ENCODE measurements around the gene IQGAP2. TPM values are rescaled to one million over a fixed set of nuclear protein-coding genes. Genes with fewer than 3 reads are reported as not detected.

IQGAP2 gene
- polyA plus RNA-seq, 3 donors = 55.1 to 76.6 (median 60.8) TPM

DNA sequence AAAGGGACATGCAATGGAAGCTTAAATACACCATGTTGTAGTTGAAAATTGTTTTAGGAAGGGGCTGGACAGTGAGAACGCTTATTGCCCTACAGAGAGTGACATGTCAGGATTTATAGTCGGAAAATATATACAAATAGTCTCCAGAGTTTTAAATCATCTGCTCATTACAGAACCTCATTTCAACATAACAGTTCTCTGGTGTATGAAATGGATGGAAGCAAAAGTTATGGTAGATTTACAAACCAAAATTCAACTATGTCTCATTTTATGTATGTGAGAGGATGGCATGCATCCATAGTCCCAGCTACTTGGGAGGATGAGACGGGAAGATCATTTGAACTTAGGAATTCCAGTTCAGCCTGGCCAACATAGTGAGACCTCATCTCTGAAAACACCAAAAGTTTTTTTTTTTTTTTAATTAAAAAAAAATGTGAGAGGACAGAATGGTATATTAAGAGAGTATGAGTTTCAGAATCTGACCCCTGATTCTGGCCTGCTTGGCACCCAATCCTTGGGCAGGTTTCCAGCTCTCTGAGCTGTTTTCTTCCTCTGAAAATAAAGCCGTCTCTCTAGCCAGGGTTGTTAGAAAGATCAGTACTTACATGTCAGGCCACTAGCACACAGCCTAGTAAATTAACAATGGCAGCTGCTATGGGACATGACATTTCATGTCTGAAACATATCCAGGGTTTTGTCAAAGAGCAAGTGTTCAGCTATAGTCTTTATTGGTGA lies 40.1 kb downstream of the IQGAP2 start:
- no peak for DNase-seq

DNA sequence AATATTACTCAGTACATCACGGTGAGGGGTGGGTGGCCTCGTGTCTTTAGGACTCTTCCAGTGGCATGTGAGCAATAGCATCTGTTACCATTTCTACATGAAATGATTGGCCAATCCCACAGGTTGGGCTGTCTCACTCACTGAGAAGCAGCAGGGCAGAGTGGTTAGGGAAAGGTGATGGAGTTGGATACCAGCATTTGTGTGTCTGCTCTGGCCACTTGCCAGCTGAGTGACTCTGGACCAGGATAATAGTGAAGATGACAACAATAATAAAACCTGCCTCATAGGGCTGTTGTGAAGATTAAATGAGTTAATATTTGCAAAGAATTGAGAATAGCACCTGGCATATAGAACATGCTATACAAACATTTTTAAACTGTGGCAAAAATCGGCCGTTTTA lies 42.0 kb downstream of the IQGAP2 start:
- DNase-seq = no peak

DNA sequence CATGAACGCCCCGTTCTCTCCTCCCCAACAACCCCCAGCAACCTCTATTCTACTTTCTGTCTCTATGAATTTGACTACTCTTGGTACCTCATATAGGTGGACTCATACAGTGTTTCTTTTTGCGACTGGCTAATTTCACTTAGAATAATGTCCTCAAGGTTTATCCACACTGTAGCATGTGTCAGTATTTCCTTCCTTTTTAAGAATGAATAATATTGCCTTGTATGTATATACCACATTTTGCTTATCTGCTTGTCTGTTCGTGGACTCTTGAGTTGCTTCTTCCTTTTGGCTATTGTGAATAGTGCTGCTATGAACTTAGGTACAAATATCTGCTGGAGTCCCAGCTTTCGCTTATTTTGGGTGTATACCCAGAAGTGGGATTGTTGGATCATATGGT lies 42.7 kb downstream of the IQGAP2 start:
- no peak for DNase-seq

DNA sequence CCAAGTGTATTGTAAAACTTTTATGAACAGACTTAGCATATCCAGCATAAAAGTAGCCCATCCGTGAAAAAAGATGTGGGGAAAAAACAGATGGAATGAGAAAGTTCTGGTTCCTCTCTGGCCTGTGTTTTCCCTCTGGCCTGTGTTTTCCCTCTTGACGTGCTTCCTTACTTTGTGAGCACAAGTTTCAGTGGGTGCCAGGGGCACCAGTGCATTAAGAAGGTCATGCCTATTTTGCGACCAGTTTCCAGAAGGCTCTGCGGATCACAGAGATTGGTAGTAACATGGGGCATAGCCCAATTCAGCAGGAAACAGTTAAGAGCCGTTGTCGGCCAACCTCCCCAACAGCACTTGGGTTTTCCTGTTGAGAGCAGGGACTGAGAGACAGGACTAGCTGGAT lies 43.7 kb downstream of the IQGAP2 start:
- no peak for DNase-seq

DNA sequence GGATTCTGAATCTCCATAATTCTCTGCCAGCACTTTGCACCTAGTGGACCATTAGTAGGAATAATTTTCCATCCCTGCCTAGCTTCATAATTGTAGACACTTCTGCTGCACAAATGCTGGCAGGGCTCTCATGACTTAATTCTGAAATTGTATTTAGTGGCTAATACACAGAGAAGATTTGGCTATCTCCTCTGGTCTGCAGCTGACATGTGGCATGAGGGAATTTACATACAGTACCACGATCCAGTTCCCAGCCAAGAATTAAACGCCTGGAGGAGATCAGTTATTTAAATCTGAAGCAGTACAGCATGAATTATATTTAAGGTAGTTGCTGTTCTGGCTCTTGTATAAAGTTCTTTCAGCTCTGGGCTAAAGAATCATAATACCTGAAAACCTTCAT lies 46.5 kb downstream of the IQGAP2 start:
- no peak for DNase-seq

DNA sequence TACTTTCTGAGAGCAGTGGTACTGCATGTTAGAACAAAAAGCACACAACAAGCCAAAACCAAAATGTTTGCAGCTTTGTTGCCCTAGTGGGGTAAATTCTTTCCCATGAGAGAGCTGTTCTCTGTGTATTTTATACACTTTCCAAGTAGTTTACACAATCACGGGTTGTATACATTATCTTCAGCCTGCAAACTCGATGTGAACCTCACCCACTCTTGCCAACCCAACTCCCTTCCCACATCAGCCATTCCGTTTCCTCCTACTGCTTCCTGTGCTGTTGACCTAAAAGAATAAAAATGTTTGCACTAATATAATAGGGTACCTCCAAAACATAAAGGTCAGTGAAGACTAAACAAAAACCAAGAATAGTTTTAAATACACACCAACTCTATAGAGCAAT lies 47.0 kb downstream of the IQGAP2 start:
- no peak for DNase-seq

DNA sequence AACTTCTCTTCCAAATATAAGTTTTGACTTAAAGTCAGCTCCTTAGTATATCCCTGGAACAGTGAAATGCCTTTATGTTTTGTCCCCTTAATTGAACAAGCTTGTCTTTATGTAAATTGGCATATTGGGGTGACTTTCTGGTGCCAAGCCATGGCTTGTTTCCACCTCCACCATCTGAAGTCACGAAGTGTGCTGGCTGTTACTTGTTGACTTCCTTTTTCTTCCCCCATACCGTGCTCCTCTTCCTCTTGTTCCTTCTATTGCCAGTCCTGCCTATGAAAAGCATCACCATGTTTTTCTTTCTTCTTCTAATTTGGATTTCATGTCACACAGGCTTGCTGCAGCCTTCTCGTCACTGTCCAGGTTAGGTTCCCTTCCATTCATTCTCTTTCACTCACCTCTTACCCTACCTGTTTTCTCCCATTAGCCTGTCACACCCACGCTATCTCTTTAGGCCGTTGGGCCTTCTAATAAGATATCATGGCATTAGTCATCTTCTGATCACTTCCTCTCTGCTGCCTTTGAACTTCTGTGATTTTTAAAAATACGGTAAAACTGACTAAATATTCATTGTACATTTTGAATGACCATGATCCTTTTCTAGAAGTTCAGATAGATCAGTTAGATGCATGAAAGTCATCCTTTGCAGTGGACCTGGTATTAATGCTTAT lies 48.1 kb downstream of the IQGAP2 start:
- no peak for DNase-seq

DNA sequence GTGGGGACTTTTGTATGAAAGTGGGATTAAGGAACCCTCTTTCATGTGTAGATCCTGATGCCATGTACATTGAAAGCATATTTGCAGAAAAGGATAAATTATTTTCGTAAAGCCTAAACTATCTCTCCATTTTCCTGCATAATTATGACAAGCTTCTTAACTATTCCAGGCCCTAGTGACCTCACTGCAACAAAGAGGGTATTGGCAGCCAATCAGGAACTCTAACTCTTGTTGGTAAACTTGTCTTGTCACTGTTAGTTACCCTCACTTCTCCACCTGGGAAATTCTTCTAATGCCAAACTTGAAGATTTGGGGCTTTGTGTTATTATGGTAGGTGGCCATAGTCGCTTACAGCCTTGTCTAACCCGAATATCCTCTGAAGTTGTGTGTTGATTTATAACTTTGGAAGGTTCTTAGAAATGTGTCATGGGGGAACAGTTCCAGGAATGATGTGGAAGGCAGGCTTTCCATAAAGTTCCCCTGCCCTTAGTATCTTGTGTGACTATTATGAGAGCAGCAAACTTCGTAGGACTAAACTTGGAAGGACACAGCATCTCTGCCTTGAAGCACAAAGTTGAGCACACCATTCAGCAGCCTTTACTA lies 52.5 kb downstream of the IQGAP2 start:
- DNase-seq = no peak

DNA sequence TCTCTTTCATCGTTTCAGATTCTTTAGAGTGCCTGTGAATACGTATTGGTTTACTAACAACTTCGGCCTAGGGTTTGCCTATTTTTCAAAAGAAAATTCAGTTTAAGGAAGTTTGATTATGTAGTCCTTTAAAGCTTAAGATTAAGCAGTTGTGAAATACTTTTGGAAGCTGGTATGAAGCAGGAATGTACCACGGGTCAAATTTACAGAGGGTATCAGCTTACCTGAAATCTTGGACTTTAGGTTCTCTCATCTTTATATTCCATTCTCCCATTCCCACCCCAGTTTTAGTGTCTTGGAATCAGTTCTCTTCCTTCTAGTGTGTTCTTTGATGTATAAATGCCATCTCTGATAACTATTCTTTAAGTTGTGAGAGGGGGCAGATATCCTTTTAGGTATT lies 53.2 kb downstream of the IQGAP2 start:
- no peak for DNase-seq

DNA sequence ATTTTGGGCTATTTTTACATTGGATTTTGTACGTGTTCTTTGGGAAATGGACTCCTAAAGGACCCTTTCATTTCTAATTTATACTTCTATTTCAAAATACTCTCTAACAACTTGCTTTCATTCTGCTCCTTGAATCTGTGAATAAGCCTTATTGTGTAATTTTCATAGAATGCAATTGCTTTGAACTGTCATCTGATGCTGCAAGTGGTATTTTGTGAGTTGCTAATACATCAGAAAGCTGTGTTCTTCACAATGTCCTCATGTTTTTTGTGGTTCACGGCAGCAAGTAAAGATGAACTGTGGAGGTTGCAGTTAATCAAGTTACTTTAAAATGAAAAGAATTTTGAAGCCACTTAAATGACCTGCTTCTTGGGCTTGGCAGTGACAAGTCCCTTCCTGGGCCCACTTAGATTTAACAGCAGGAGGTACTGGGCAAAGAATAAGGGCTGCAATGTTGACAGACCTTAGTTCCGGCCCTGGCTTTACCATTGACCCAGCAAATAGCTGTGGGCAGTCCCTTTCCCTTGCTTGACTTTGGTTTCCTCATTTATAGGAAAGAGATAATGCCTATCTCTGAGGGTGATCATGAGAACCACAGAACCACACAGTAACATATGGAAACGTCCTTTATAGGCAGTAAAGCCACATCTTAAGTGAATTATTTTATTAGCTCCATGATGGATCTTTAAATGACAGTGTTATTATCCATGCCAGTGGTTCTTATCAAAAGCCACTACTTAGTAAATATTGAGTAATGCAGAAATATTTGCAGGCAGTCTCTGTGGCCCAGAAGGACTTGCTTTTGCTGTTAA lies 54.8 kb downstream of the IQGAP2 start:
- no peak for DNase-seq

DNA sequence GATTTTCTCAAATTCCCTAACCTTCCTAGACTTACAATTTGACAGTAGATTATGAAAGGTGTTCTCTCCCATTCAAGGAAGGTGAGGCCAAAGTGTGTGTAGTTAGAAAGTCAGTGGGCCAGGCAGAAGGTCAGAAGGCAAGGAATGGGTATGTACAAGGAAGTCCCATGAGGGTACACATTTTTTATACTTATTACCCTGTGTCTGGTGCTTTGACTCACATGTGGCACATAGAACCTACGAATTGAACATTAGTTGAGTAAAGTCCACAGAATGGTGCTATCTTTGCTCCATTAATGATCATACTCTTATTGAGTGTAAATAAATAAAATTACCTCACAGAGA lies 55.4 kb downstream of the IQGAP2 start:
- DNase-seq = no peak

DNA sequence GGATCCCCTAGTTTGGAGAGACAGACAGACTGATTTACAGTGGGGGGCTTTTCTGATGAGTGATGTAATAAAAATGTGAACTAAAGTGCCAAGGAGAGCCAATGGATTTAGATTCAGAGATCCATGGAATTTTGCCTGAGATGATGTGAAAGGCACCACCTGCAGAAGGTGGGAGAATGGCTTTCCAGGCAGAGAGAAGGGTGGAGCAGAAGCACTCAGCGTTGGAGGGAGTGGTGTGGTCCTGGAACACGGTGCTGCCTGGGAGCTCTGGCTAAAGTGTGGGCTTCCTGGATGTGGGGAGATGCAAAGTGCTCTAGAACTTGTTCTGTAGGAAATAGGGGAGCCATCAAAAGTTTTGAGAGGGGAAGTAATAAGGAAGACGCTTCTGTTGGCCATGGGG lies 57.0 kb downstream of the IQGAP2 start:
- no peak for DNase-seq

DNA sequence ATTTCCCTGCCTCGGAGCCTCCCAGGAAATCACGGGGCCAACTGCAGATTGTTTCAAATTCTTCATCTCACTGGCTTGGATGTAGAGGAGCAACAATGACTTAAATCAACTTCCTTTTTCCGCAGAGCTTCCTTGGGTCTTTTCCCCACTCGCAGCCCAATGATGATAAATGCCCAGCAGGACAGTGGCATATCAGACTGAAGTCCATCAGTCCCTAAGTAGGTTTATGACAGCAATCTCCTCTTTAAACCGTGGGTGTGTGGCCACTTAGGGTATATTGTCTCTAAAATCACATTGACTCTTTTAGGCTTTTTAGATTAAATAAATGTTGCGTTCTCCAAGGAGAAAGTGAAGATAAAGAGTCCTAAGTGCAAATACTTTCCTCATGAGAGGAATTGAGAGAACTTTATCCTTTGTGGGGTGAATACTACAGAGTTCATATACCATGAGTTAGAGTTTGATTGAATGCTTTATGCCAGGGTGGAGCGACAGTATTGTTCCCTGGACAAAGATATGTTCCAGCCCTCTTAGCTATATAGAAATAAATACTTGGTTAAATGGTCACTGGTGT lies 59.1 kb downstream of the IQGAP2 start:
- DNase-seq = no peak

DNA sequence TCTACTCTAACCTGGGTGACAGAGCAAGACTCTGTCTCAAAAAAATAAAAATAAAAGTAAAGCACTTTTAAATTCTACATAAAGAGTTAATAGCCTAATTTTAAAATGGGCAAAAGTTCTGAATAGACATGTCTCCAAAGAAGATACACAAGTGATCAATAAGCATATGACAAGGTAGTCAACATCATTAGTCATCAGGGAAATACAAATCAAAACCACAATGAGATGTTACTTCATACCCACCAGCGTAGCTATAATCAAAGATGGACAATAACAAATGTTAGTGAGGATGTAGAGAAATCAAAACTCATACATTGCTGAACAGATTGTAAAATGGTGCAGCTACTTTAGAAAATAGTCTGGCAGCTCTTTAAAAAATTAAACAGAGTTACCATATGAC lies 64.1 kb downstream of the IQGAP2 start:
- DNase-seq = no peak

DNA sequence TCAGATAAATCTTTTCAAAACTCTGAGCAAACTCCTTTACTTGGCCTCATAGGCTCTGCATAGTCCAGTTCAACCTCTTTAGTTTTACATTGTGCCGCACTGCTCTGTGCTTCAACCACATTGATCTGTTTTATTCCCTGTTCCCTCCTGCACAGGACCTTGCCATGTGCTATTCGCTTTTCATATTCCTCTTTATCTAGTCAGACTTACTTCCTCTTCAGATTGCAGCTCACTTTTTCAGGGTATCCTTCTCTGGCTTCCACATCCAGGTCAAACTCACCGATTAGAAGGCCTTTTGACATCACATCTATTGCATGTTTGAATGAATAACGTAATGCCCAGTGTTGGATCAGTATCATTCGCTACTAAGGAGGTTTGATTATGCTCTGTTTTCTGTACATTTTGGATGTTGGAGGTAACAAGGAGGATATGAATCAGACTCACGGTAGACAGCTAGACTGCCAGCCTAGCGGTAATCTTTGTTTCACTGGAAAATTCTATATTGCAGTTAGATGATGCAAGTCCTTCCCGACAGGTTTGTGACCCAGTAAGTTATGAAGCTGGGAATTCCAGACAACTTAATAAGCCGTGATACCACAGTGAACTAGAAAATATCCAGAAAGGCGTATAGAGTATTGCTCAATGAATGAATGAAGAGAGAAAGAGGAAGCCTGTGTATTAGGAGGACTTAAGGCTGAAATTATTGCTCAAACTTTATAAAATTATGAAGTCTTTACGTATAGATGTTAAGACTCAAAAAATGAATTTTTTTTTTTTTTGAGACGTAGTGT lies 65.7 kb downstream of the IQGAP2 start:
- DNase-seq = no peak

DNA sequence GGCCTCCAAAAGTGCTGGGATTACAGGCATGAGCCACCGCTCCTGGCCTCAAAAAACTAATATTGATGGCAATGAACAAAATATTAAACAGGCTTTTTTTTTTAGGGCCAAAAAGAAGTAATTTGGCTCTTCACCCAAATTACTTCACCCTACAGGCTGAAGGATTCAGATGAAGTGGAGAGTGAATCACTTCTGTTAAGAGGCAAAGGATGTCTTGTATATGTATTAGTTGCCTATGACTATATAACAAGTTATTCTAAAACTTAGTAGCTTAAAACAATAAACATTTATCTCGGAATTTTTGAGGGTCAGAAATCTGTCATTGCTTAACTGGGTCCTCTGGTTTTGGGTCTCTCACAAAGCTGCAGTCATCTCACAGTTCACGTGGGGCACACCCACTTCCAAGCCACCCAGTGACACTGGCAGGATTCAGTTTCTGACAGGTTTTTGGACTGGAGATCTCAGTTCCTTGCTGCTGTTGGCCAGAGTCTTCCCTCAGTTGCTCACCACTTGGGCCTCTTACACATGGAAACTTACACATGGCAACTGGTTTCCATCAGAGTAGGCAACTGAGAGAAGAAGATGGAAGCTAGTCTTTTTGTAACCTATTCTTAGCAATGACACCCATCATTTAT lies 66.7 kb downstream of the IQGAP2 start:
- no peak for DNase-seq

DNA sequence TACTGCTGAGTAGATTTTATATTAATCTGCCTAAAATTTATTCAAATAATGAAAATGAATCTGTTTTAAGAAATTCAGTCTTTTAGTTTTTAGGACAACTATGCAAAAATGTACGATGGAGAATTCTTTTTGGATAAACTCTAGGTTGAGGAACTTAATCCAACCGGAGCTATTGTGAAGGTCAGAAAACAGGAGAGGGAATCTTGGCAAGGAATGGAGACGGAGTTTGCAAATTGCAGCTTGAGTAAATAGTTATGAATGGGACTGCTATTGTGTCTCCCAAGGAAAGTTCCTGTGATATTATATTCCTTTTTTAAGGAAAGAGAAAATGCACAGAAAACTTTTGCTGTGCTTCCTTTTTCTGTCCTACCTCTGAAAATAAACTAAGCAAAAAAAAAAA lies 67.9 kb downstream of the IQGAP2 start:
- no peak for DNase-seq

DNA sequence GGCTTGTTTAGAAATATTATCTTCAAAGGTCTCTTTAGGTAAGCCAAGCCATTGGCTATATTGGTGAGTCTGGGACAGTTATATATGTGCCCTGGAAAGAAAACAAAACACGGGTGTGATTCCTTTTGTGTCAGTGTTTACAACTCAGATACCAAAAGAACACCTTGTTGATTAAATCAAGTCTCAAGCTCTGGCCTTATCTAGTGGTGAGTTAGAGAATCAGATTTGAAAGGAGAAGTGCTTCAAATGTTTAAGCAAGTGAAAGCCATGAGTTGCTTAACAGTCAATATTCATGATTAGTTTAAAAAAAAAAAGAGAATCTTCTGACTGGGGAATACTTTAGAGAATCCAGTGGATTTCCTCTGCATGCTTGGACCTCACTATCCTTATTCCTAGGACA lies 68.3 kb downstream of the IQGAP2 start:
- no peak for DNase-seq

DNA sequence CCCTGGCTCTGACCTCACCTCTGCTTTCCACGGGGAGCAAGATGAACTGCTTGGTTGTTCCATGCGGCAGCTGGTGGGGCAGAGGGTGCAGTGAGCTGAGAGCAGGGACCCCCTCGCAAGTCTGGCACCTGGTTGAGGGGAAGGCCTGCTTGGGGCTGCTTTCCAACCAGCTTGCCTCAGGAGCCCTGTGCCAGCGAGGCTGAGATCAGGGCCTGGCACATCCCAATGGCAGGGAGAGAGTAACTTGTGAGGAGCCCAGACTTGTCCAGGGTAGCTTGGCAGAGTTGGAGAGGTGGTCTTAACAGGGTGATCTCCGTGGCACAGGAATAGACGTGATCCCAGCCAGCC lies 68.9 kb downstream of the IQGAP2 start:
- no peak for DNase-seq

DNA sequence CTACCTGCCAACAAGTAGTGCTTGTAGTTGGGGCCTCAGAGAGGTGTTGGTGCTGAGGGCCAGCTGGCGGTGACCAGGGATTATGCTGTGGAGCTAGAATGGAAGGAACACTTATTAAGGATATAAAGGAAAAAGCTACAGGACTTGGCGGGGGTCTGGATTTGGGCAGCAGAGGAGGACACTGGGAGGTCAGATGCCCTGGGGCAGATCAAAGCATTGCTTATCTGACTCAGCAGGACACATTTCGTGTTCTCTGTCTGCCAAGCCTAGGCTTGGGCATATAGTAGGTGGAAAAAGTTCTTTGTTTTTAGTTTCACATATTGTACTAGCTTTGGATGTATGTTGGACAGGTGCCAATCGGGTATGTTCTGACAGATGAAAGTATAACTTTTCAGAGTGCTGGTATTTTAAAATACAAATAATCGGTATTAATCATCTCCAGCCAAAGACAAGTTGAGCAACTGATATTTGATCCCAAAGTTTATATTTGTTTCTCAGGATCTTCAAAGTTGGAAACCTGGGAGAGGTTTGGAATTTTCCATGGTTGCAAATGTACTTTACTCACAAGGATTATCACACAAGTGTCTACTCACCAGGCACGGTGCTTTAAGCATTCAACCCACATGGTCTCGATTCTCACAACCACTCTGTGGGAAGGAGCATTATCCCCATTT lies 69.4 kb downstream of the IQGAP2 start:
- no peak for DNase-seq

DNA sequence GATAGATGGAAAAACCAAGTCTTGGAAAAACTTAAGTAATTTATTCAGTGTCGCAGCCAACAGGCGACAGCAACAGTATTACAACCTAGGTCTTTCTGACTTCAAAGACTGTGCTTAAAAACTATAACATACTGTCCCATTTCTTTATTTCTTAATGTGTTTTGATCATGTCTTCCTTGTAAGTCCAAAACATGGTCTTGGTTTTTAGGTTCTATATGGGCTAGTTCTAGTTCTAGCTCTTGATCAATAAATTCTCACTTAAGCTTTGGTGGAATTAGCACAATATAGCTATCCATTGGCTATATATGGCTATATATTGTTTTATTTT lies 69.9 kb downstream of the IQGAP2 start:
- DNase-seq = no peak
